DND-41 (cell line): ENCODE data around the gene ICE2.

Experiments used
- CTCF ChIP-seq: IDR thresholded peaks from 2 replicates; pipeline ENCODE4 v1.5.1; 2012; ENCODE audit warnings: borderline replicate concordance, low read length, moderate library complexity, mild to moderate bottlenecking; ENCODE audit not compliant: poor library complexity, severe bottlenecking; ENCODE audit errors: extremely low read depth
- EZH2 ChIP-seq: IDR thresholded peaks from 3 replicates; pipeline ENCODE4 v1.6.1; 2012; ENCODE audit warnings: borderline replicate concordance, low read depth, mild to moderate bottlenecking, moderate library complexity, low read length, inconsistent platforms; ENCODE audit not compliant: severe bottlenecking

GRCh38 chr15:60444289-60444912 is 34.5 kb downstream of the ICE2 start:
- TF ChIP-seq CTCF (no peak), EZH2 (no peak)
